GM12878 (cell line): ENCODE measurements around the gene JADE1. TPM values are rescaled to one million over a fixed set of nuclear protein-coding genes. Genes with fewer than 3 reads are reported as not detected.

Experiments used
- BHLHE40 ChIP-seq, 2 experiments: fragments of 450-650 bp in 1 of 2; IDR thresholded peaks; 2 replicates each; pipeline ENCODE4 v1.6.1; 2011 to 2017; ENCODE audit warnings: low read depth in 2 of 2, borderline replicate concordance in 1 of 2, improper control_type of control experiment in 1 of 2, low read length in 1 of 2, mild to moderate bottlenecking in 1 of 2
- CBX5 ChIP-seq: sonication (generic); IDR thresholded peaks from 2 replicates; pipeline ENCODE4 v1.6.1; 2016; ENCODE audit warnings: low read depth, moderate library complexity, mild to moderate bottlenecking, inconsistent platforms
- DPF2 ChIP-seq: fragments of 450-650 bp; IDR thresholded peaks from 2 replicates; pipeline ENCODE4 v1.6.1; 2017; ENCODE audit warnings: mild to moderate bottlenecking
- EP300 ChIP-seq, 2 experiments: fragments of 150-350 bp in 1 of 2; IDR thresholded peaks; 2 replicates each; pipeline ENCODE4 v1.6.1; 2011 to 2012; ENCODE audit warnings: low read depth in 2 of 2, low read length in 2 of 2, borderline replicate concordance in 1 of 2, improper control_type of control experiment in 1 of 2, inconsistent platforms in 1 of 2; ENCODE audit not compliant: control insufficient read depth in 1 of 2
- IKZF2 ChIP-seq, 2 experiments: fragments of 450-650 bp; IDR thresholded peaks; 2 replicates each; pipeline ENCODE4 v1.6.1; 2017; ENCODE audit warnings: mild to moderate bottlenecking in 2 of 2, moderate library complexity in 2 of 2
- IRF4 ChIP-seq: IDR thresholded peaks from 2 replicates; pipeline ENCODE4 v1.6.1; 2011; ENCODE audit warnings: low read depth, low read length
- MTA2 ChIP-seq: fragments of 450-650 bp; IDR thresholded peaks from 2 replicates; pipeline ENCODE4 v1.6.1; 2016; ENCODE audit warnings: low read depth, mild to moderate bottlenecking, moderate library complexity
- MXI1 ChIP-seq: fragments of 150-350 bp; IDR thresholded peaks from 2 replicates; pipeline ENCODE4 v1.6.1; 2011; ENCODE audit warnings: low read depth, mild to moderate bottlenecking, inconsistent platforms, low read length, improper control_type of control experiment
- RAD21 ChIP-seq: IDR thresholded peaks from 2 replicates; pipeline ENCODE4 v1.6.1; 2011; ENCODE audit warnings: mild to moderate bottlenecking, low read depth, low read length, moderate library complexity; ENCODE audit not compliant: insufficient read depth
- RCOR1 ChIP-seq: conservative IDR thresholded peaks from 2 replicates; pipeline ENCODE4 v1.6.1; 2012; ENCODE audit warnings: low read depth, low read length, improper control_type of control experiment
- SMARCA5 ChIP-seq: fragments of 450-650 bp; IDR thresholded peaks from 2 replicates; pipeline ENCODE4 v1.6.1; 2017; ENCODE audit warnings: mild to moderate bottlenecking
- ZNF274 ChIP-seq: IDR thresholded peaks from one replicate; pipeline ENCODE4 v1.8.0; 2011; ENCODE audit not compliant: insufficient read length, insufficient read depth
- ZSCAN29 ChIP-seq: fragments of 450-650 bp; IDR thresholded peaks from 2 replicates; pipeline ENCODE4 v1.6.1; 2017; ENCODE audit warnings: mild to moderate bottlenecking, moderate library complexity
- polyA plus RNA-seq, 11 experiments: library from polyadenylated mRNA; depleted of rRNA in 4 of 11; unstranded in 6 of 11; stranded (reverse) in 5 of 11; fragments of >200 nt; fragmentation: Nextera tagmentation in 4 of 11; fragmentation: Illumina TruSeq in 1 of 11; extraction: Ambion mirVana in 4 of 11; extraction: Trizol in 1 of 11; gene quantifications; 1 replicate in 1 of 11; 2 replicates in 10 of 11; pipeline versions ENCODE4 v1.2.1 to v1.2.3, GENCODE V29; 2011 to 2016; ENCODE audit warnings: inconsistent platforms in 2 of 11, missing spikeins in 2 of 11, low read depth in 1 of 11
- total RNA-seq, 4 experiments: library from RNA; depleted of rRNA in 3 of 4; stranded (reverse); fragments of >200 nt in 3 of 4; fragmentation: Illumina TruSeq in 1 of 4; extraction: Trizol in 1 of 4; gene quantifications; 2 replicates each; pipeline versions ENCODE4 v1.2.1 to v1.2.3, GENCODE V29; 2013 to 2021
- TF ChIP-seq, protein P1 (sequence below): IDR thresholded peaks from 2 replicates; pipeline ENCODE4 v1.6.1; 2012; ENCODE audit warnings: improper control_type of control experiment, low read depth, low read length; ENCODE audit not compliant: insufficient replicate concordance
- TF ChIP-seq, protein P2 (sequence below): fragments of 450-650 bp; IDR thresholded peaks from 2 replicates; pipeline ENCODE4 v1.6.1; 2017; ENCODE audit warnings: mild to moderate bottlenecking, low read depth, inconsistent platforms; ENCODE audit not compliant: poor library complexity, severe bottlenecking
- TF ChIP-seq, protein P3 (sequence below): fragments of 450-650 bp; formaldehyde crosslinking; IDR thresholded peaks from 2 replicates; pipeline ENCODE4 v1.4.0; 2022; ENCODE audit warnings: mild to moderate bottlenecking, moderate library complexity

The JADE1 gene
- total and polyA plus RNA-seq, 10 of the 15 experiments (the other 5 are each of a cell fraction or from before 2014, with no cell fraction given): 5.9 to 27.2 (median 15.8) TPM

DNA sequence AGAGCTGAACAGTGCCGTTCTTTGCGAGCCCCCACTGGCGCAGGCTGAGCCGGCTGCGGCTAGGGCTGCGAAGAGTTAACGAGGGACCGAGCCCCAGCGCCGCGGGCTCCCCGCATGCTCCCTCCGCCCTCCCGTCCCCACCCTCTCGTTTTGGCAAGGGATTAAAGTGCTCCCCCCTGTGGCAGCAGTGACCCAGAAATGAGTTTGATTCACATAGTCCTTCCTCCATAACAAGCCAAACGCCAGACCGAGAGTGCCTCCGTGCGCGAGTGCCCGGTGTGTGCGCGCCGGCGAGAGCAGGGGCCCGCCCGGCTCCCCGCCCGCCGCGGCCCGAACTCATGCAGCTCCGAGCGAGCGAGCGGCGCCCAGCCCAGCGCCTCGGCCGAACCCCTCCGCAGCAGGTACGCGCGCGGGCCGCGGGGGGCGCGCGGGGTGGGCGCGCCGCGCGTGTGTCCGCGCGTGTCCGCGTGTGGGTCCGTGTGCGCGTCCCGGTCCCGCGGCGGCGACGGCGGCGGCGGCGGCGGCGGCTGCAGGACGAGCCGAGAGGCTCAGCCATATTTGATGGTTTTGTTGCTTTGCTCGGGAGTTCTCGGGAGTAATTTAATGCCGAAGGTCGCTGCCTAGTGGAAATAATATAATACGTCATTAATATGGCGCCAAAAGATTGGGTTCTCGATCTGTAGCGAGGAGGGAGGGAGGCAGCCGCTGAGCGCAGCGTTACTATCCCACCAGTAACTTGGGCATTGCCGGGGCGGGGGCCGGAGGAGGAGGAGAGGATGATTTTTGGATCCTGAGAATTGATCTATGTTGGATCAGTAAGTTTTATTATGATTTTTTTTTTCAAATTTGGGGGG lies at the start of gene JADE1 (continued):
- 0 out of 2 replicates have a peak, but pooled peaks have one; percentile 27 for TF ChIP-seq RCOR1
- TF ChIP-seq IRF4: no peak
- 0 out of 4 replicates have a peak, but pooled peaks of 1 of the 2 experiments have one; percentile 20 for TF ChIP-seq IKZF2 (IDR thresholded peaks at IDR 0.05)
- peak; percentile 96 for TF ChIP-seq SMARCA5
- TF ChIP-seq BHLHE40 (IDR thresholded peaks at IDR 0.05; ENCODE audit: borderline replicate concordance in 1 of 2, low read depth in 2 of 2, low read length in 1 of 2): peak in 1 of 2 experiments; percentile 75
- TF ChIP-seq, protein P1, sequence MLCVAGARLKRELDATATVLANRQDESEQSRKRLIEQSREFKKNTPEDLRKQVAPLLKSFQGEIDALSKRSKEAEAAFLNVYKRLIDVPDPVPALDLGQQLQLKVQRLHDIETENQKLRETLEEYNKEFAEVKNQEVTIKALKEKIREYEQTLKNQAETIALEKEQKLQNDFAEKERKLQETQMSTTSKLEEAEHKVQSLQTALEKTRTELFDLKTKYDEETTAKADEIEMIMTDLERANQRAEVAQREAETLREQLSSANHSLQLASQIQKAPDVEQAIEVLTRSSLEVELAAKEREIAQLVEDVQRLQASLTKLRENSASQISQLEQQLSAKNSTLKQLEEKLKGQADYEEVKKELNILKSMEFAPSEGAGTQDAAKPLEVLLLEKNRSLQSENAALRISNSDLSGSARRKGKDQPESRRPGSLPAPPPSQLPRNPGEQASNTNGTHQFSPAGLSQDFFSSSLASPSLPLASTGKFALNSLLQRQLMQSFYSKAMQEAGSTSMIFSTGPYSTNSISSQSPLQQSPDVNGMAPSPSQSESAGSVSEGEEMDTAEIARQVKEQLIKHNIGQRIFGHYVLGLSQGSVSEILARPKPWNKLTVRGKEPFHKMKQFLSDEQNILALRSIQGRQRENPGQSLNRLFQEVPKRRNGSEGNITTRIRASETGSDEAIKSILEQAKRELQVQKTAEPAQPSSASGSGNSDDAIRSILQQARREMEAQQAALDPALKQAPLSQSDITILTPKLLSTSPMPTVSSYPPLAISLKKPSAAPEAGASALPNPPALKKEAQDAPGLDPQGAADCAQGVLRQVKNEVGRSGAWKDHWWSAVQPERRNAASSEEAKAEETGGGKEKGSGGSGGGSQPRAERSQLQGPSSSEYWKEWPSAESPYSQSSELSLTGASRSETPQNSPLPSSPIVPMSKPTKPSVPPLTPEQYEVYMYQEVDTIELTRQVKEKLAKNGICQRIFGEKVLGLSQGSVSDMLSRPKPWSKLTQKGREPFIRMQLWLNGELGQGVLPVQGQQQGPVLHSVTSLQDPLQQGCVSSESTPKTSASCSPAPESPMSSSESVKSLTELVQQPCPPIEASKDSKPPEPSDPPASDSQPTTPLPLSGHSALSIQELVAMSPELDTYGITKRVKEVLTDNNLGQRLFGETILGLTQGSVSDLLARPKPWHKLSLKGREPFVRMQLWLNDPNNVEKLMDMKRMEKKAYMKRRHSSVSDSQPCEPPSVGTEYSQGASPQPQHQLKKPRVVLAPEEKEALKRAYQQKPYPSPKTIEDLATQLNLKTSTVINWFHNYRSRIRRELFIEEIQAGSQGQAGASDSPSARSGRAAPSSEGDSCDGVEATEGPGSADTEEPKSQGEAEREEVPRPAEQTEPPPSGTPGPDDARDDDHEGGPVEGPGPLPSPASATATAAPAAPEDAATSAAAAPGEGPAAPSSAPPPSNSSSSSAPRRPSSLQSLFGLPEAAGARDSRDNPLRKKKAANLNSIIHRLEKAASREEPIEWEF: no peak
- TF ChIP-seq CBX5: peak; percentile 86
- TF ChIP-seq MTA2: no peak
- peak; percentile 73 for TF ChIP-seq MXI1
- peak; percentile 75; the same call in 1 of the 2 replicates for TF ChIP-seq DPF2
- TF ChIP-seq ZSCAN29: peak; percentile 79; the same call in 1 of the 2 replicates
- TF ChIP-seq, protein P2, sequence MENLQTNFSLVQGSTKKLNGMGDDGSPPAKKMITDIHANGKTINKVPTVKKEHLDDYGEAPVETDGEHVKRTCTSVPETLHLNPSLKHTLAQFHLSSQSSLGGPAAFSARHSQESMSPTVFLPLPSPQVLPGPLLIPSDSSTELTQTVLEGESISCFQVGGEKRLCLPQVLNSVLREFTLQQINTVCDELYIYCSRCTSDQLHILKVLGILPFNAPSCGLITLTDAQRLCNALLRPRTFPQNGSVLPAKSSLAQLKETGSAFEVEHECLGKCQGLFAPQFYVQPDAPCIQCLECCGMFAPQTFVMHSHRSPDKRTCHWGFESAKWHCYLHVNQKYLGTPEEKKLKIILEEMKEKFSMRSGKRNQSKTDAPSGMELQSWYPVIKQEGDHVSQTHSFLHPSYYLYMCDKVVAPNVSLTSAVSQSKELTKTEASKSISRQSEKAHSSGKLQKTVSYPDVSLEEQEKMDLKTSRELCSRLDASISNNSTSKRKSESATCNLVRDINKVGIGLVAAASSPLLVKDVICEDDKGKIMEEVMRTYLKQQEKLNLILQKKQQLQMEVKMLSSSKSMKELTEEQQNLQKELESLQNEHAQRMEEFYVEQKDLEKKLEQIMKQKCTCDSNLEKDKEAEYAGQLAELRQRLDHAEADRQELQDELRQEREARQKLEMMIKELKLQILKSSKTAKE: no peak
- TF ChIP-seq ZNF274: no peak
- TF ChIP-seq, protein P3, sequence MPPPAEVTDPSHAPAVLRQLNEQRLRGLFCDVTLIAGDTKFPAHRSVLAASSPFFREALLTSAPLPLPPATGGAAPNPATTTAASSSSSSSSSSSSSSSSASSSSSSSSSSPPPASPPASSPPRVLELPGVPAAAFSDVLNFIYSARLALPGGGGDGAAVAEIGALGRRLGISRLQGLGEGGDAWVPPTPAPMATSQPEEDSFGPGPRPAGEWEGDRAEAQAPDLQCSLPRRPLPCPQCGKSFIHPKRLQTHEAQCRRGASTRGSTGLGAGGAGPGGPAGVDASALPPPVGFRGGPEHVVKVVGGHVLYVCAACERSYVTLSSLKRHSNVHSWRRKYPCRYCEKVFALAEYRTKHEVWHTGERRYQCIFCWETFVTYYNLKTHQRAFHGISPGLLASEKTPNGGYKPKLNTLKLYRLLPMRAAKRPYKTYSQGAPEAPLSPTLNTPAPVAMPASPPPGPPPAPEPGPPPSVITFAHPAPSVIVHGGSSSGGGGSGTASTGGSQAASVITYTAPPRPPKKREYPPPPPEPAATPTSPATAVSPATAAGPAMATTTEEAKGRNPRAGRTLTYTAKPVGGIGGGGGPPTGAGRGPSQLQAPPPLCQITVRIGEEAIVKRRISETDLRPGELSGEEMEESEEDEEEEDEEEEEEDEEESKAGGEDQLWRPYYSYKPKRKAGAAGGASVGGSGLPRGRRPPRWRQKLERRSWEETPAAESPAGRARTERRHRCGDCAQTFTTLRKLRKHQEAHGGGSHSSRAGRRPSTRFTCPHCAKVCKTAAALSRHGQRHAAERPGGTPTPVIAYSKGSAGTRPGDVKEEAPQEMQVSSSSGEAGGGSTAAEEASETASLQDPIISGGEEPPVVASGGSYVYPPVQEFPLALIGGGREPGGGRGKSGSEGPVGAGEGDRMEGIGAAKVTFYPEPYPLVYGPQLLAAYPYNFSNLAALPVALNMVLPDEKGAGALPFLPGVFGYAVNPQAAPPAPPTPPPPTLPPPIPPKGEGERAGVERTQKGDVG (CRISPR knock-in tag): no peak
- peak; percentile 80 for TF ChIP-seq RAD21
- no peak for TF ChIP-seq EP300 (IDR thresholded peaks at IDR 0.05; ENCODE audit: borderline replicate concordance in 1 of 2, control insufficient read depth in 1 of 2, low read depth in 2 of 2, low read length in 2 of 2)
